IMR-90 (cell line): ENCODE data around the gene WWP2.

ENCODE experiments used
- BHLHE40 ChIP-seq: fragments of 150-350 bp; IDR thresholded peaks from 2 replicates; pipeline ENCODE4 v1.6.1; 2016; ENCODE audit warnings: mild to moderate bottlenecking, low read depth, low read length
- CEBPB ChIP-seq: IDR thresholded peaks from 2 replicates; pipeline ENCODE4 v1.6.1; 2012; ENCODE audit warnings: low read depth, low read length, improper control_type of control experiment
- CHD1 ChIP-seq: IDR thresholded peaks from 2 replicates; pipeline ENCODE4 v1.6.1; 2012; ENCODE audit warnings: low read depth, low read length, improper control_type of control experiment
- MAZ ChIP-seq: IDR thresholded peaks from 2 replicates; pipeline ENCODE4 v1.6.1; 2012; ENCODE audit warnings: low read depth, mild to moderate bottlenecking, low read length, improper control_type of control experiment, moderate library complexity, borderline replicate concordance
- MXI1 ChIP-seq: IDR thresholded peaks from 2 replicates; pipeline ENCODE4 v1.6.1; 2012; ENCODE audit warnings: low read depth, mild to moderate bottlenecking, low read length, moderate library complexity, borderline replicate concordance
- NFE2L2 ChIP-seq: fragments of 150-350 bp; IDR thresholded peaks from 2 replicates; pipeline ENCODE4 v1.6.1; 2016; ENCODE audit warnings: low read depth, mild to moderate bottlenecking, low read length
- POLR2A ChIP-seq: IDR thresholded peaks from 2 replicates; pipeline ENCODE4 v1.6.1; 2012; ENCODE audit warnings: mild to moderate bottlenecking, low read depth, low read length
- RAD21 ChIP-seq: IDR thresholded peaks from 2 replicates; pipeline ENCODE4 v1.6.1; 2012; ENCODE audit warnings: low read length, improper control_type of control experiment
- RFX5 ChIP-seq: IDR thresholded peaks from 2 replicates; pipeline ENCODE4 v1.8.0; 2012; ENCODE audit warnings: low read depth, mild to moderate bottlenecking, low read length, moderate library complexity
- SMC3 ChIP-seq: fragments of 150-350 bp; IDR thresholded peaks from 2 replicates; pipeline ENCODE4 v1.6.1; 2016; ENCODE audit warnings: low read depth, mild to moderate bottlenecking, antibody characterized with exemption, low read length, moderate library complexity
- TF ChIP-seq, protein P1 (sequence below): conservative IDR thresholded peaks from 2 replicates; pipeline ENCODE4 v1.5.1; 2012; ENCODE audit warnings: mild to moderate bottlenecking, low read depth, low read length, improper control_type of control experiment
- TF ChIP-seq, protein P2 (sequence below): fragments of 150-350 bp; IDR thresholded peaks from 2 replicates; pipeline ENCODE4 v1.6.1; 2016; ENCODE audit warnings: low read depth, mild to moderate bottlenecking, low read length, moderate library complexity, borderline replicate concordance

DNA sequence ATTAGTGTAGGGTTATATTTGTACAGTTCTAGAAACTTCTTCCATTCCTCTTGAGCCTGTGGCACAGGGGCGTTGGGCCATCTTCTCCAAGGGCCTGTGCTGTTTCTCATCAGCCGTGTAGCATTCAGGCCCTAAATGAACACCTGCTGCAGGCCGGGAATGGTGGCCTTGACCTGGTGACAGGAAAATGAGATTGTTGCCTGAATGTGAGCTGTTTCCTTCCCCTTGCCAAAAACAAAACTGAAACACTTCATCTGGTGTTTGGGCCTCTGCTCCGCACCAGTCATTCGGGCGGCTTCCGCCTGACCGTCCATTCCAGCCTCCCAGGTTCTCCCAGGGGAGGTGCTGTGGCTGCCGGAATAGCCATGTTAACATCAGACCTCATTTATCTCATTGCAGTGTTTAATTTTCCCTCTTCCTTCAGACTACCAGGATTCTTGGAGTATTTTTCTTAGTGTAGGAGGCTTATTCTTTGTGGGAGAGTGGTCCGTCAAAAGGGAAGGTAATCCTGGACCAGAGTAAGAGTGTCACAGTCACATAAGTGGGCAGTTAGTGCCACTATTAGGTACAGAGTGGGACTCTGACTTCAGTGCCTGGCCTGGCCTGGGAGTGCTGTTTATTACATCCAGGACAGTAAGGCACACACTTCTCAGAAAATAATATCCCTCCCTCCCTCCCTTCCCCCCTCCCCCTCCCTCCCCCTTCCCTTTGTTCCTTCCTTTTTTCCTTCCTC, 61.9 kb downstream of the WWP2 start:
- TF ChIP-seq, protein P1, sequence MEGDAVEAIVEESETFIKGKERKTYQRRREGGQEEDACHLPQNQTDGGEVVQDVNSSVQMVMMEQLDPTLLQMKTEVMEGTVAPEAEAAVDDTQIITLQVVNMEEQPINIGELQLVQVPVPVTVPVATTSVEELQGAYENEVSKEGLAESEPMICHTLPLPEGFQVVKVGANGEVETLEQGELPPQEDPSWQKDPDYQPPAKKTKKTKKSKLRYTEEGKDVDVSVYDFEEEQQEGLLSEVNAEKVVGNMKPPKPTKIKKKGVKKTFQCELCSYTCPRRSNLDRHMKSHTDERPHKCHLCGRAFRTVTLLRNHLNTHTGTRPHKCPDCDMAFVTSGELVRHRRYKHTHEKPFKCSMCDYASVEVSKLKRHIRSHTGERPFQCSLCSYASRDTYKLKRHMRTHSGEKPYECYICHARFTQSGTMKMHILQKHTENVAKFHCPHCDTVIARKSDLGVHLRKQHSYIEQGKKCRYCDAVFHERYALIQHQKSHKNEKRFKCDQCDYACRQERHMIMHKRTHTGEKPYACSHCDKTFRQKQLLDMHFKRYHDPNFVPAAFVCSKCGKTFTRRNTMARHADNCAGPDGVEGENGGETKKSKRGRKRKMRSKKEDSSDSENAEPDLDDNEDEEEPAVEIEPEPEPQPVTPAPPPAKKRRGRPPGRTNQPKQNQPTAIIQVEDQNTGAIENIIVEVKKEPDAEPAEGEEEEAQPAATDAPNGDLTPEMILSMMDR, result no peak
- TF ChIP-seq MAZ (no peak), RAD21 (no peak), MXI1 (no peak), CEBPB (no peak), POLR2A (no peak), CHD1 (no peak), RFX5 (no peak), NFE2L2 (no peak), SMC3 (no peak), BHLHE40 (no peak)
- TF ChIP-seq, protein P2, sequence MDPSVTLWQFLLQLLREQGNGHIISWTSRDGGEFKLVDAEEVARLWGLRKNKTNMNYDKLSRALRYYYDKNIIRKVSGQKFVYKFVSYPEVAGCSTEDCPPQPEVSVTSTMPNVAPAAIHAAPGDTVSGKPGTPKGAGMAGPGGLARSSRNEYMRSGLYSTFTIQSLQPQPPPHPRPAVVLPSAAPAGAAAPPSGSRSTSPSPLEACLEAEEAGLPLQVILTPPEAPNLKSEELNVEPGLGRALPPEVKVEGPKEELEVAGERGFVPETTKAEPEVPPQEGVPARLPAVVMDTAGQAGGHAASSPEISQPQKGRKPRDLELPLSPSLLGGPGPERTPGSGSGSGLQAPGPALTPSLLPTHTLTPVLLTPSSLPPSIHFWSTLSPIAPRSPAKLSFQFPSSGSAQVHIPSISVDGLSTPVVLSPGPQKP, result no peak
